Astrocyte of the spinal cord (primary cell): ENCODE data around the gene EEF2KMT.
A peak's percentile ranks its signal among the peaks of the same experiment; 100 is the strongest.
"Not testable (repeated sequence)": the region's sequence is repeated elsewhere in the genome, so short reads cannot be mapped to it uniquely, and the experiment has no call there.

Experiments
- DNase-seq: peaks from one replicate; pipeline ENCODE4 v3.0.0; 2011; ENCODE audit warnings: low read depth, low spot score
- H3K4me3 ChIP-seq: 2 replicates; pipeline ENCODE4 v1.5.1; 2011; ENCODE audit warnings: low read depth, mild to moderate bottlenecking, low read length, moderate library complexity
- in situ Hi-C: cut with HindIII; loops from 2 replicates; pipeline ENCODE4 v1.10.0; 2017; ENCODE audit warnings: low sequenced_read_pairs
- TF ChIP-seq, protein P1 (sequence below): IDR thresholded peaks from 2 replicates; pipeline ENCODE4 v1.5.1; 2012; ENCODE audit warnings: low read depth, mild to moderate bottlenecking, low read length, inconsistent platforms

Gene EEF2KMT

DNA sequence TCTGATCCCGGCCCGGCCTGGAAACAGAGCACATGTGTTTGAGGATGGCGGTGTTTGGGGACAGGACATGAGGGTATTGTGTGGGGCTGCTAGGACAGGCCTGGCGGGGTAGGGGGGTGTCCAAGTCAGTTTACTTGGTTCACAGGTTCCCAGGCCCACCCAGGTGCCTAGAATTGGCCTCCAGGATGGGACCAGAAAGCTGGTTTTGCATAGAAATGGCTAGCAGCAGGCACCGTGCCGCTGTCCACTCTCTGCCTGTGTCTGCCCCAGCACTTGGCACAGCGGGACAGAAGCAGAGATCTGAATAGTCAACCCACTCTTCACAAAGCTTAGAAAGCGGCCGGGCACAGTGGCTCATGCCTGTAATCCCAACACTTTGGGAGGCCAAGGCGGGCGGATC, 11.9 kb downstream of the EEF2KMT start:
- H3K4me3 ChIP-seq, in situ Hi-C loops, DNase-seq: not testable (repeated sequence)

DNA sequence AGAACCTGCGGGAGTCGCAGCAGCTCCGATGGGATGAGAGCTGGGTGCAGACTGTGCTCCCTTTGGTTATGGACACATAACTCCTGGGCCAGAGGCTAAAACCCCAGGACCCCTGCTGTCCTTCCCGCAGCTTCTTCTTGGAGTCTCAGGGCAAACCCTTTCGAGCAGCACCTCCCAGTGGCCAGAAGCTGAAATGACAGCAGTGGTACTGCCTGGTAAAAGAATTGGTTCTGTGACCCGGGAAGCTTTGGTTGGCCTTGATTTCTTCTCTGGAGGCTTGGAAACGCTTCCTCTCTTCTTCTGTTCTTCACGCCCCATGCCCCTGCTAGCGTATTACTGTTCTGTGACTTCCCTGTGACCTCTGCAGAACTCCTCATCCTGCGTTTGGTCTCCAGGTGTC, 12.8 kb downstream of the EEF2KMT start:
- TF ChIP-seq, protein P1, sequence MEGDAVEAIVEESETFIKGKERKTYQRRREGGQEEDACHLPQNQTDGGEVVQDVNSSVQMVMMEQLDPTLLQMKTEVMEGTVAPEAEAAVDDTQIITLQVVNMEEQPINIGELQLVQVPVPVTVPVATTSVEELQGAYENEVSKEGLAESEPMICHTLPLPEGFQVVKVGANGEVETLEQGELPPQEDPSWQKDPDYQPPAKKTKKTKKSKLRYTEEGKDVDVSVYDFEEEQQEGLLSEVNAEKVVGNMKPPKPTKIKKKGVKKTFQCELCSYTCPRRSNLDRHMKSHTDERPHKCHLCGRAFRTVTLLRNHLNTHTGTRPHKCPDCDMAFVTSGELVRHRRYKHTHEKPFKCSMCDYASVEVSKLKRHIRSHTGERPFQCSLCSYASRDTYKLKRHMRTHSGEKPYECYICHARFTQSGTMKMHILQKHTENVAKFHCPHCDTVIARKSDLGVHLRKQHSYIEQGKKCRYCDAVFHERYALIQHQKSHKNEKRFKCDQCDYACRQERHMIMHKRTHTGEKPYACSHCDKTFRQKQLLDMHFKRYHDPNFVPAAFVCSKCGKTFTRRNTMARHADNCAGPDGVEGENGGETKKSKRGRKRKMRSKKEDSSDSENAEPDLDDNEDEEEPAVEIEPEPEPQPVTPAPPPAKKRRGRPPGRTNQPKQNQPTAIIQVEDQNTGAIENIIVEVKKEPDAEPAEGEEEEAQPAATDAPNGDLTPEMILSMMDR = peak; percentile 72
- in situ Hi-C loops, H3K4me3 ChIP-seq: not testable (repeated sequence)
- peak; percentile 42 for DNase-seq

DNA sequence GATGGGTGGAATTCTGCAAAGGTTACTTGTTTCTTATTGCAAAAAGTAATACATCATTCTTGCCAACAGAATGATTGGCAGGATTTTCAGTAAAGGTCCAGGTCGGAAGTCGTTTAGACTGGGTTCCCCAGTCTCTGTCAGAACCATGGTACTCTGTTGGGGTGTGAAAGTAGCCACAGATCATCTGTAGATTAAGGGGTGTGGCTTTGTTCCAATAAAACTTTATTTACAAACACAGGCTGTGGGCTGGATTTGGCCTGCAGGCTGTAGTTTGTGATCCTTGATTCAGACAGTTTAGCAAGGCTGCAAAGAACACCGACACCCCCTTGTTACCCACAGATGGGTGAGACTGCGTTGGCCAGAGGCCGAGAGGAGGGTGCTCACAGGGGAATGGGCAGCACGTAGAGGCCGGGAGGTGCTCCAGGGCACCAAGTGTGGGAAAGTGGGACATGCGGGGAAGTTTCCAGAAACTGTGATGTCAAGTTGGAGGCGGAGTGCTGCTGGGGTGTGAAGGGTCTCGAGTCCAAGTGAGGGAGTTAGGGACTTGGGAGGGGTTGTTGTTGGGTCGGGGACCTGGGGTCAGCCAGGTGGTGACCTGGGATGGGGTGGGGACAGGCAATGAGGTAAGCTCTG, 13.4 kb downstream of the EEF2KMT start:
- DNase-seq, in situ Hi-C loops, H3K4me3 ChIP-seq: not testable (repeated sequence)

DNA sequence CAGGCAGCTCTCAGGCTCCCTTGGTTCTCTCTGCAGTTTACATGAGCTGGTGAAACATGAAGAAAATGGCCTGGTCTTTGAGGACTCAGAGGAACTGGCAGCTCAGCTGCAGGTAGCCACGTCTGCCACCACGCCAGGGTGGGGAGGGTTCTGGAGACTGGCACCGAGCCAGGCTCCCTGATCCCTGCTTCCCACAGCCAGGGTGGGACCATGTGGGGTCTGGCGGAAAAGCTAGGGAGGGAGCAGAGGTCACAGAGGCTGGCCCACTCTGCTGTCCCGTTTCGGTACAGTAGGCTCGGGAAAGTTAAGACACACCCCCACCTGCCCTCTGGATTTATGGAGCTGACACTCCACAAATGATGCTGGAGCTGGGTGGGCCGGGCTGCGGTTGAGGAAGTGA, 13.9 kb downstream of the EEF2KMT start:
- H3K4me3 ChIP-seq, DNase-seq, in situ Hi-C loops: not testable (repeated sequence)

DNA sequence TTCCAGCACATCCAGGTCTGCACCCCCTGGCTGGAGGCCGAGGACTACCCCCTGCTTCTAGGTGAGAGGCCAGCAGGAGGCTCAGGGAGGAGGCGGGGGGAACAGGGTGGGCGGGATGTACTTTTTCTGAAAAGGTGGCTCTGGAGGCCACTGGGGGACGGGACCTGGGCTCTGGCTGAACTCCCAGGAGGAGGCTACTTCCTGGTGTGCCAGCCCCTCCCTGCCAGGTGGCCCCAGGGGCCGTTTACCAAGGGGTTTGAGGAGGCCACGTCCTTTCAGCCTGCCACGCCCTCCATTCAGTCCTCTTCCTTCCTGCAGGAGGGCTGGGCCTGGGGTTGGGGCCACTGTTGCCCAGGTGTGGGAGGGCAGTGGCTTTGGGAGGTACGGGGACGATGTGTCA, 16.6 kb downstream of the EEF2KMT start:
- in situ Hi-C loops, H3K4me3 ChIP-seq, DNase-seq: not testable (repeated sequence)

DNA sequence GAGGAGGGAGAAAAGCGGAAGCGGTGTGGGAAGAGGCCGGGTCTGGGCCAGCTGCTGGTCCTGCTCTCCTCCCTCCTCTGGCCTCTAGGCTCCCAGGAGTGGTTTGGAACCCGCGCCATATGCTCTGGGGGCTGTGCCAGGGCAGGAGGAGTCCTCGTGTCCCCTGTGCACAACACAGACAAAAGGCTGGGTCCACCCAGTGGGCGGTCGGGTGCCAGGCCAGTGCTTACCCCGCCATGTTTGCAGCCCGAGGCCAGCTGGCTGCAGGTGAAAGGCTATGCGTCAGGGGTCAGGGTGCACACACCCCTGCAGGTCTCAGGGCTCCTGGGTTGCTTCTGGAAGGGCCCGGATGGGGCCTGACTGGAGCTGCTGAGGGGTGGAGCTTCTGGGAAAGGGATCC, 17.1 kb downstream of the EEF2KMT start:
- DNase-seq, in situ Hi-C loops, H3K4me3 ChIP-seq: not testable (repeated sequence)

DNA sequence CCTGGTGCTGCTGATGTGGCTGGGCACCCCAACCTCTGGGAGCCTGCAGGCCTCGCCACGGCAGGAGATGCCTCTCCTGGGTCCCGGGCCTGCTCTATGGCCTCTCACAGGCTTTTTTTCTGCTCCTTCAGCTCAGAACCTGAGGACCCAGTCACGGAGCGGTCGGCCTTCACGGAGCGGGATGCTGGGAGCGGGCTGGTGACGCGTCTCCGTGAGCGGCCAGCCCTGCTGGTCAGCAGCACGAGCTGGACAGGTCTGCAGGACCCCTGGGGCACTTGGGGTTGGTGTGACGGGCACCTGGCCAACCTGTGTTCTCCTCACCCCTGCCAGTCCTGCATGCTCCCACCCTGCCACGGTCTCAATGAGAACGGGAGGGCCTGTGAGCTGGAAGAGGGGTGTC, 19.0 kb downstream of the EEF2KMT start:
- TF ChIP-seq, protein P1 = no peak
- in situ Hi-C loops = no loop called here
- DNase-seq = no peak
- no peak overlapping the region for H3K4me3 ChIP-seq

DNA sequence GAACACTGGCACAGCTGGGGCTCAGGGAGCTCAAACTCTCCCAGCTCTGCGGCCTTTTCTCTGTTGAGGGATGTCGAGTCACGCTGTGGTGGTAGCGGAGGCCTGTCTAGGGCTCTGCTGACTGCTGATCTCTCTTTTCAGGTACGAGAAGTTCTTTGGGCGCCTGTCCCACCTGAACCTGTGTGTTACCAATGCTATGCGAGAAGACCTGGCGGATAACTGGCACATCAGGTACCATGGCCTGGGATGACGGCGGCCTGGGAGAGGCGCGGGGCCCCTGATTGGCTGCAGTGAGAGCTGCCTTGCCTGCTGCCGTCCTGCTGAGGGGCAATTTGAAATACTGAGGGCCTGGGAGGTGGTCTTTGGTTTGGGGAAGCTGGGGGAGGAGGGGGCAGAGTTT, 20.3 kb downstream of the EEF2KMT start:
- TF ChIP-seq, protein P1 = no peak
- in situ Hi-C loops = no loop called here
- DNase-seq = no peak
- no peak overlapping the region for H3K4me3 ChIP-seq

DNA sequence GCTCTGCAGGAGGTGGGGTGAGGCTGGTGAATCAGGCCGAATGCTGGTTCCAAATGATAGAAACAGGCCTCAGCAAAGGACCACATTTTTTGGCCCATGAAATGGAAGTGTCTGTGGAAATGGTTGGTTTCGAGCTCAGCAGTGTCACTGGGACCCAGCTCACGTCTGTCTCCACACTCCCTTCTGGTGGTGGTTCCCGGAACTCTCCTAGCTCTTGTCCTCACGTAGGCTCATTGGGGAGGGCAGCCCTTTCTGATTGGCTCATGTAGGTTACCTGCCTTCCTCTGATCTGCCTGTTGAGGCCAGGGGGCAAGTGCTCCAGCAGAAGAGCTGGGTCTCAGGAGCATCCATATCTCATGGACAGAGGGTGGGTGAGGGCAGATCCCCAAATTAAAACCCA, 22.0 kb downstream of the EEF2KMT start:
- in situ Hi-C loops = no loop called here
- TF ChIP-seq, protein P1 = no peak
- no peak for DNase-seq
- no peak overlapping the region for H3K4me3 ChIP-seq

DNA sequence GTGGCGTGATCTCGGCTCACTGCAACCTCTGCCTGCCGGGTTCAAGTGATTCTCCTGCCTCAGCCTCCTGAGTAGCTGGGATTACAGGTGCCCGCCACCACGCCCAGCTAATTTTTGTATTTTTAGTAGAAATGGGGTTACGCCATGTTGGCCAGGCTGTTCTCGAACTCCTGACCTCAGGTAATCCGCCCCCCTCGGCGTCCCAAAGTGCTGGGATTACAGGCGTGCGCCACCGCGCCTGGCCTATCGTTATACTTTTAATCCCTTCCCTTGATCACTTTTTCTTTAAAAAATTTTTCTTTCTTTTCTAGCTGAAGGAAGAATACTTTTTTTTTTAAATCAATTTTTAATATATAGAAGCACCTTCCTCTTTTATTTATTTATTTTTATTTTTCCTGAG, 23.8 kb downstream of the EEF2KMT start:
- DNase-seq, H3K4me3 ChIP-seq, in situ Hi-C loops: not testable (repeated sequence)
